ENCODE measurements around the gene HOXA3.

Gene HOXA3

GRCh38 chr7:27151931-27152815 lies at the start of gene HOXA3:
HOXA3 (minus strand) TSS chr7:27152583; CDS start chr7:27110640, 41,943 bp downstream.
- no peak within 1 kb of the TSS for H3K27ac ChIP-seq
- TF ChIP-seq CTCF (conservative IDR thresholded peaks at IDR 0.05) (no peak), ZFX (IDR thresholded peaks at IDR 0.05) (no peak)

- TF ChIP-seq CTCF (conservative IDR thresholded peaks at IDR 0.05) (no peak), ZFX (IDR thresholded peaks at IDR 0.05) (no peak)
Measured at GRCh38 chr7:27201580-27202017, 49.2 kb upstream of the HOXA3 start.

GRCh38 chr7:27200761-27201579 lies 48.6 kb upstream of the HOXA3 start:
- TF ChIP-seq CTCF (conservative IDR thresholded peaks at IDR 0.05), result no peak
- no peak for TF ChIP-seq ZFX (IDR thresholded peaks at IDR 0.05)
- H3K27ac ChIP-seq, result no peak overlapping the region

More at GRCh38 chr7:27201580-27202017, 49.2 kb upstream of the HOXA3 start:
- H3K27ac ChIP-seq, result no peak overlapping the region

DNA sequence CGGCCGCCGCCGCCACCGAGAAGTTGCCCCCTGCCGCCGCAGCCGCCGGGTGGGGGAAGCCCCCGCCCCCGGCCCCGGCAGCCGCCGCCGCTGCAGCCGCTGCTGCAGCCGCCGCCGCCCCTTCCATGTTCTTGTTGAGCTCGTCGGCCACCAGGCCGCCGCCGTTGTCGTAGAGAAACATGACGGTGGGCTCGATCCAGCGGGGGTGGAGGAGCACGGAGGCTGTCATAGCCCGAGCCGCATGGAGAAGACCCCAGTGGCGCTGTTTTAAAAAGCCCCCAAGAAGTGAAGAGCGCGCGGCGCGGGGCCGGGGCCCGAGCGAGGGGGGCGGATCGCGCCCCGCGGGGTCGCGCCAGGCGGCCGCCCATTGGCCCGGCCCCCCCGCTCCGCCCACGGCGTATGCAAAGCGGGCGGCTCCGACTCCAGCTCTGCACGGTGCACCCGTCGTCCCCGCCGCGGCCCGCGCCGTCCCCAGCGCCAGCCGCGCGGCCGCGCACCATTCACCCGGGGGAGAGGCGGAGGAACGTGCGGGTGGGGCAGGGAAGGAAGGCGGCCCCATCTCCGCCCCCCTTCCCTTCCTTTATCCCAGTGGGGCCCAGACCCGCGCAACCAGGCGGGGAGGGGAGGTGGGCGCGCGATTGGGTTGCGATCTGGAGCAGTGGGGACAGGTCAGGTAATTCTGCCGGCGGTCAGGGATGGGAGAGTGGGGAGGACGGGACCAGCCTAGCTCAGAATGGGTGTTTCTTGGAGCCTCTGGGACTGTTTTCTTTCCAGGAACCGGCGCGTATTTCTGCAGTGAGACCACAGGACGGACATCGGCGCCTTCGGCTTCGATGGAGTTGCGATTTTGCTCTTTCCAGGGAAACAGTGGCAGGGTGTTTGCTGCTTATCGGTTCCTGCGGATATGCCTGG lies 47.7 kb upstream of the HOXA3 start, which contains the start of gene HOXA13:
Gene HOXA13, minus strand, starts transcription at position 243 of the 912 bp plus-strand sequence. Its CDS starts 14 bp downstream, at position 229.
- TF ChIP-seq ZFX (IDR thresholded peaks at IDR 0.05) (no peak), CTCF (conservative IDR thresholded peaks at IDR 0.05) (no peak)
- H3K27ac ChIP-seq, result peak within 1 kb of the TSS; percentile 29; the same call in 1 of the 2 replicates

GRCh38 chr7:27198871-27199801 lies 46.8 kb upstream of the HOXA3 start:
- TF ChIP-seq ZFX (IDR thresholded peaks at IDR 0.05) (no peak), CTCF (conservative IDR thresholded peaks at IDR 0.05) (no peak)
- peak overlapping the region; percentile 29; the same call in 1 of the 2 replicates for H3K27ac ChIP-seq
